Adipocyte (in vitro differentiated cells): Measurements from ENCODE around the gene CAV1.

Source experiments
- DNase-seq: peaks from one replicate; pipeline ENCODE4 v3.0.0-alpha.2; 2015; ENCODE audit warnings: low read depth
- H3K27me3 ChIP-seq: replicated peaks from 2 replicates; pipeline ENCODE4 v1.7.0; 2013; ENCODE audit warnings: mild to moderate bottlenecking, low read length, moderate library complexity; ENCODE audit not compliant: control insufficient read depth, insufficient read depth
- H3K36me3 ChIP-seq: 2 replicates; pipeline ENCODE4 v1.7.0; 2013; ENCODE audit warnings: low read length, mild to moderate bottlenecking, moderate library complexity; ENCODE audit not compliant: control insufficient read depth, insufficient read depth, severe bottlenecking
- H3K4me1 ChIP-seq: 2 replicates; pipeline ENCODE4 v1.7.0; 2013; ENCODE audit warnings: mild to moderate bottlenecking, low read length, moderate library complexity; ENCODE audit not compliant: control insufficient read depth, insufficient read depth
- H3K4me3 ChIP-seq: 2 replicates; pipeline ENCODE4 v1.7.0; 2013; ENCODE audit warnings: mild to moderate bottlenecking, low read length, moderate library complexity
- H3K9ac ChIP-seq: 2 replicates; pipeline ENCODE4 v1.7.0; 2013; ENCODE audit warnings: mild to moderate bottlenecking, low read length, moderate library complexity
- H3K9me3 ChIP-seq: 2 replicates; pipeline ENCODE4 v1.7.0; 2013; ENCODE audit warnings: mild to moderate bottlenecking, low read length, moderate library complexity; ENCODE audit not compliant: control insufficient read depth

The CAV1 gene

DNA sequence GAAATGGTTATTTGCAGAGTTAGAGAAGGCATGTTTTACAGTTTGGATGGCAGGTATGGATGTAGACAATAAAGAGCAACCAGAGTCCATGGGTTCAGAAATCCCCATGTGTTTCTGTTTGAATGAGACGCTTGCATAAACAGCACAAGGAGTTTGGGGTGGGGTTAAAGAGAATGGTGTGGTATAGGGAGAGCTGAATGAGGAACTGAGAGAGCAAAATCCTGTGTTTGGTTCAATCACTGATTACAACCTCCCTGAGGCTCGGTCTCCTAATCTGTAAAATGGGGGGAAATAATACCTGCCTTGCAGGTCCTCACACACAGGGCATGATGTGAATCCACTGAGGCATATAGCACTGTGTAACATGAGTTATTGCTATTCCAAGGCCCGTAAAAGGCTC, 23.7 kb downstream of the CAV1 start:
- DNase-seq: no peak
- Histone ChIP-seq H3K27me3 (no peaks in the 10 kb centered on the region), H3K4me1 (peaks cover 90% of the 10 kb centered on the region), H3K36me3 (peaks cover 96% of the 10 kb centered on the region), H3K4me3 (no peak overlapping the region), H3K9me3 (no peaks in the 10 kb centered on the region), H3K9ac (no peak overlapping the region)

DNA sequence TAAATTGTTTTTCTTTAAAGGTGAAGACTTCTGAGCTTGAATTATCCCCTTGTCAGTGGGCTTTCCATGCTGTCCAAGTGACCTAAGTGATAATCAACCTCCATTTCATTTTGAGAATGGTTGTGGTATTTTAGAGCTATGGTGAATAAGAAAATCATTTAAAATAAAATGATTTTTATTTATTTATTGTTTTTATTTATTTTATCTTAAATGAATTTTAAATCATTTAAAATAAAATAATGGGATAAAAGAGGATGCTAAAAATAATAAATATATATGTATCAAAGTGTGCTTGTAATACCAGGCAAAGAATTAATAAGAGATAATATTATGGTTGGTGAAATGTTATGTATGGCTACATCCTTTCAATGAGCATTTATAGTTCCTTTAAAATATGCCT, 24.5 kb downstream of the CAV1 start:
- Histone ChIP-seq H3K9ac (peak overlapping the region; percentile 40), H3K4me3 (no peak overlapping the region), H3K4me1 (peaks cover 91% of the 10 kb centered on the region), H3K9me3 (no peaks in the 10 kb centered on the region), H3K27me3 (no peaks in the 10 kb centered on the region), H3K36me3 (peaks cover 96% of the 10 kb centered on the region)
- DNase-seq: no peak

DNA sequence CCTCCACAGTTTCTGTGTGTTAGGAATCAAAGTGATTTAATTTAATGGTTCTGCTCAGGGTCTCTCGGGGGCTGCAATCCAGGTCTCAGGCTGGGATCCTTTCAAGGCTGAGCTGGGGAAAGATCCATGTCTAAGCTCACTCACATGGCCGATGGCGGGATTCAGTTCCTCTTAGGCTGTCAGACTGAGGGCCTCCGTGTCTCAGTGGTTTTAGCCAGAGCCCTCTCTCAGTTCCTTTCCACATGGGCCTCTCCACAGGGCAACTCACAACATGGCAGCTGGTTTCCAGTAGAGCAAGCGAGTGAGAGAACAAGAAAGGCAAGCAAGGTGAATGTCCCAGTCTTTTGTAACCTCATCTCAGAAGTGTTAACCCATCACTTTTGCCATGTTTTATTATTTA, 26.9 kb downstream of the CAV1 start:
- no peak overlapping the region for H3K4me3 ChIP-seq
- H3K4me1 ChIP-seq: peaks cover 92% of the 10 kb centered on the region
- peaks cover 88% of the 10 kb centered on the region for H3K36me3 ChIP-seq
- H3K9me3 ChIP-seq: no peaks in the 10 kb centered on the region
- H3K27me3 ChIP-seq: no peaks in the 10 kb centered on the region
- no peak for DNase-seq
- H3K9ac ChIP-seq: no peak overlapping the region

DNA sequence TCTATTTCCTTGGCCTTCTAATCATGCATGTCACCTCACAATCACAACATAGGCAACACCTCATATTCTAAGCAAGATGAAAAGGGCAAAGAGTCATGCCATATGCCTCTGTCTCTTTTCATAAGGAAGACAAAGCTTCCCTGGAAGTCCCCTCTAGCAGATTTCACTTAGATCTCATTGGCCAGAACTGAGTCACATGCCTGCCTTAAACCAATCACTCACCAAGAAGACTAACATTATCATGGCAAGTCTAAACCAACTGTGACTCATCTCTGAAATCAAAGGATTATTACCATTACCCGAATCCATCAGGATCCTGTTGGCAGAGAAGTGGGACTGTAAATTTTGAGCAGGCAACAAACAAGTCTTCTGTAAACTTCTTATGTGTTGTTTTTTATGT, 27.8 kb downstream of the CAV1 start:
- Histone ChIP-seq H3K36me3 (peaks cover 89% of the 10 kb centered on the region), H3K4me3 (no peak overlapping the region), H3K9me3 (no peaks in the 10 kb centered on the region), H3K4me1 (peaks cover 91% of the 10 kb centered on the region), H3K27me3 (no peaks in the 10 kb centered on the region), H3K9ac (no peak overlapping the region)
- no peak for DNase-seq

DNA sequence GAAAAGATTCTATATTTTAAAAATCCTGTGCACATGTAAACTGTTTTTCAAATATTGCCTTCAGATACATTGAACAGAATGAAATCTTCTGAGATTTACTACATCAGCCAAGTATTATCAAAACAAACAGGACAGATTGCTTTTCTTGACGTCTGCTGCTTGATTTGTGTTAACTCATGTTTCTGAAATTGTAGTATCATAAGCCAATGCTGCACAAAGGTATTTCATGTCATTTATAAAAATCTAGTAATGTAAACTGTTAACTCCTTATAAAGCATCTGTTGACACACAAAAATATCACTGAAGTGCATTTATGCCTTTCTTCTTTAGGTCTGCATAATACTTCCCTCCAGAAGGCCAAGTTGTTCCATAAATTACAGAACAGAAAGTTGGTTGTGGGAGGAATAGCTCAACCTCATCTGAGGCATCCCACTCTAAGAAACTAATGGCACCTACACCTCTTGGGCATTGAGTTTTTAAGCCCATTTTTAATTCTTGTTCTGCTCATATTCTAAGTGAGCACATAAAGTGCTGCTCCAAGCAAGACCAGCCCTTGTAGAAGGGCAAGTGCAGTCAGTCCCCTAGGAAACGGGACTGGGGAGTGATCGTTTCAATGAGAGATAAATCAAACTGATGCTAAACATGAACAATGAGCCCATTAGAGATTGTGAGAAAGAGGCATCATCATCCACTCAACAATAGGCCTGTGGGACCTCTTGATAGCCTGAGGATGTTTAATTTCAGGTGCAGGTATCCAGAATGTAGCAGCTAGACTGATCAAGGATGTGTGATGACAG, 28.5 kb downstream of the CAV1 start:
- Histone ChIP-seq H3K9ac (peak overlapping the region; percentile 42), H3K9me3 (no peaks in the 10 kb centered on the region), H3K27me3 (no peaks in the 10 kb centered on the region), H3K4me3 (no peak overlapping the region), H3K36me3 (peaks cover 89% of the 10 kb centered on the region), H3K4me1 (peaks cover 83% of the 10 kb centered on the region)
- no peak for DNase-seq

DNA sequence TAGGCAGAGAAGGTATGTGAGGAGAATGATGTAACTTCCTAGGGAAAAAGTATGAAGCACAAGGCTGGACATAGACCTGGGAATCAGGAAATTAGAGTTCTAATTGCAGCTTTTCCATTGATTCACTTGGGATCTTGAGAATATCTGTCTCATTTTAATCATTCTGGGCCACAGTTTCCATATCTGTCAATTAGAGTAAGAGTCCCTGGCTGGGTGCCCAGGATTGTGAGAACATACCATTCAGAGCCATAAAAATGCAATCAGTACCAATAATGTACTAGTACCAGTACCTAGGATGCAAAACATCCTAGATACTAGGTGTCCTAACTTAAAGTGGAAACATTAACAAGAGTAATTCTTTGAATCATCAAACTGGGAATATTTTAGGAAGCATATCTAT, 29.6 kb downstream of the CAV1 start:
- peak overlapping the region; percentile 42 for H3K9ac ChIP-seq
- H3K9me3 ChIP-seq: no peaks in the 10 kb centered on the region
- peaks cover 91% of the 10 kb centered on the region for H3K36me3 ChIP-seq
- DNase-seq: peak; percentile 59
- H3K4me3 ChIP-seq: no peak overlapping the region
- H3K27me3 ChIP-seq: no peaks in the 10 kb centered on the region
- peaks cover 75% of the 10 kb centered on the region for H3K4me1 ChIP-seq

DNA sequence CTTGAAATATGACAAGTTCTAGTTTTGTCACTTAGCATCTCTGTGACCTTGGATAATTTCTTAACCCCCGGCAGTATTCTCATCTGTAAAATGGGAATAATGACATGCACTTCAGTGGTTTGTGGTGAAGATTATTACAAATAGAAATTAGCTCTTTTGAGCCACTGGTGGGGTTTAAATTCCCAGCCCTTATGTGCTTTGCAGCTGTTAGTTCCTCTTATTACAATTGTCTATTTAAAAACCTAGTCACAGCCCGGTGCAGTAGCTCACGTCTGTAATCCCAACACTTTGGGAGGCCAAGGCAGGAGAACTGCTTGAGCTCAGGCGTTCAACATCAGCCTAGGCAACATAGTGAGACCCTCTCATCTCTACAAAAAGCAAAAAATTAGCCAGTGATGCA, 30.1 kb downstream of the CAV1 start:
- no peak overlapping the region for H3K4me3 ChIP-seq

DNA sequence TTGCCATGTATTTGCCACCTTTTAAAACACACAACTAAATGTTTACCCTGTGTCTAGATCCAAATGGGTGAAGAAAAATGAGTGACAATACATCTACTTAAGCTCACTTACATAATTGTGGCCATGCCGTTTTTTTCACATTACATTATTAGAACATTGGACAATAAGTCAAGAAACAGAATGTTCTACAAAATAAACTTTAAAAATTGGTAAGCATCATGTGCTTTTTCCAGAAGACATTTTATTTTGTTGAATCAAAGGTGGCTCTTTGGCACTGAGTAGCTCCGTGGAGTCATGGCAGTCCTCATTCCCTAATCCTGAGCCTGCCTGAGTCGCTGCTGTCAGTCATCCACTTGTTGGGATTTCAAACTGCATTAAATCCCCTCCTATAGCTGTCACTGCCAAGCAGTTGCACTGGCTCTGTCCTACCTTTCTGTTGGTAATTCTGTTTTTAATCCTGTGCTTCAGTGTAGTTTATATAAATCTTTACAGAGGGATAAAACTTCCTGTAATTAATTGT, 32.3 kb downstream of the CAV1 start:
- H3K9ac ChIP-seq: no peak overlapping the region
- H3K4me1 ChIP-seq: peaks cover 74% of the 10 kb centered on the region
- no peak overlapping the region for H3K4me3 ChIP-seq
- H3K9me3 ChIP-seq: no peaks in the 10 kb centered on the region
- no peaks in the 10 kb centered on the region for H3K27me3 ChIP-seq
- peaks cover 85% of the 10 kb centered on the region for H3K36me3 ChIP-seq
- no peak for DNase-seq

More for the DNA sequence above, 30.1 kb downstream of the CAV1 start:
- Histone ChIP-seq H3K27me3 (no peaks in the 10 kb centered on the region), H3K4me1 (peaks cover 76% of the 10 kb centered on the region), H3K9me3 (no peaks in the 10 kb centered on the region), H3K9ac (peak overlapping the region; percentile 28), H3K36me3 (peaks cover 91% of the 10 kb centered on the region)
- no peak for DNase-seq

DNA sequence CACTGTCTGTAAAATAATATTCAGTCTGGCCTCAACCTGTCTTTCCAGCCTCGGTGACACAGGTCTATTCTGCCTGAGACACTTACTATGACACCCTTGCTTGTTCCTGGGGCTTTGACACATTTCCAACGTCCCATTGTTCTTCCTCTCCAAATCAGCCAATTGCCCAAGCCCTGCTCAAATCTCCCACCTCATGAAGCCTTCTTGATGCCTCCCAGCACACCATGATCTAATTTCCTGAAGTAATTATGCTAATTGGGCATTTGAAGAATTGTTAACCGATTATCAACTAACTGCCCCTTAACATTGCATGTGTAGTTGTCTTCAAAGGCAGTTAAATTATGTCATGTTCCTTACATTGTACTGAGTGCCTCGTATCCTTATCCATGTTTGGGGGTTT, 33.1 kb downstream of the CAV1 start:
- no peak for DNase-seq
- H3K4me1 ChIP-seq: peaks cover 71% of the 10 kb centered on the region
- H3K27me3 ChIP-seq: no peaks in the 10 kb centered on the region
- H3K9ac ChIP-seq: no peak overlapping the region
- H3K9me3 ChIP-seq: no peaks in the 10 kb centered on the region
- no peak overlapping the region for H3K4me3 ChIP-seq
- H3K36me3 ChIP-seq: peaks cover 78% of the 10 kb centered on the region

DNA sequence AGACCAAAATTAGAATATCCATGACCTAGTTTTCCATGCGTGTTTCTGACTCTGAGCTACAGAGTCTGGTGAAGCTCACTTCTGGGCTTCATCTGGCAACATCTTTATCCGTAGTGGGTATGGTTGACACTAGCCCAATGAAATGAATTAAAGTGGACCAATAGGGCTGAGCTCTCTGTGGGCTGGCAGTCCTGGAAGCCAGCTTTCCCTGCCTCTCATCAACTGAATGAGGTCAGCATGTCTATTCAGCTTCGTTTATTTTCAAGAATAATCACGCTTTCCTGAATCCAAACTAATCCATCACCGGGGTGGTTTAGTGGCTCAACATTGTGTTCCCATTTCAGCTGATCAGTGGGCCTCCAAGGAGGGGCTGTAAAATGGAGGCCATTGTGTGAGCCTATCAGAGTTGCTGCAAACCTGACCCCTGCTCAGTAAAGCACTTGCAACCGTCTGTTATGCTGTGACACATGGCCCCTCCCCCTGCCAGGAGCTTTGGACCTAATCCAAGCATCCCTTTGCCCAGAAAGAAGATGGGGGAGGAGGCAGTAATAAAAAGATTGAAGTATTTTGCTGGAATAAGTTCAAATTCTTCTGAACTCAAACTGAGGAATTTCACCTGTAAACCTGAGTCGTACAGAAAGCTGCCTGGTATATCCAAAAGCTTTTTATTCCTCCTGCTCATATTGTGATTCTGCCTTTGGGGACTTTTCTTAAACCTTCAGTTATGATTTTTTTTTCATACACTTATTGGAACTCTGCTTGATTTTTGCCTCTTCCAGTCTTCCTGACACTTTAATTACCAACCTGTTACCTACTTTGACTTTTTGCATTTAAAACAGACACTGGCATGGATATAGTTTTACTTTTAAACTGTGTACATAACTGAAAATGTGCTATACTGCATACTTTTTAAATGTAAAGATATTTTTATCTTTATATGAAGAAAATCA, 35.5 kb downstream of the CAV1 start:
- H3K9me3 ChIP-seq: no peaks in the 10 kb centered on the region
- H3K36me3 ChIP-seq: peaks cover 57% of the 10 kb centered on the region
- no peak overlapping the region for H3K4me3 ChIP-seq
- no peak for DNase-seq
- peak overlapping the region; percentile 30 for H3K9ac ChIP-seq
- H3K4me1 ChIP-seq: peaks cover 47% of the 10 kb centered on the region
- H3K27me3 ChIP-seq: no peaks in the 10 kb centered on the region
